Gastroesophageal sphincter (tissue), 4 donors: ENCODE data around the gene IDH2. TPM values are rescaled to one million over a fixed set of nuclear protein-coding genes. Genes with fewer than 3 reads are reported as not detected.
A peak's percentile ranks its signal among the peaks of the same experiment; 100 is the strongest.
"Not testable (repeated sequence)": the region's sequence is repeated elsewhere in the genome, so short reads cannot be mapped to it uniquely, and the experiment has no call there.

Source experiments
- ATAC-seq: fragments of 150-250 bp; one replicate; pipeline ENCODE4 v1.9.1; 2016; ENCODE audit warnings: mild to moderate bottlenecking, moderate library complexity
- H3K27ac ChIP-seq, 4 donors: fragments of 200-600 bp; sonication (generic) in 3 of 4; 1 replicate in 3 of 4; 2 replicates in 1 of 4; pipeline ENCODE4 v1.5.1; 2016 to 2019
- H3K27me3 ChIP-seq: fragments of 200-600 bp; sonication (generic); one replicate; pipeline ENCODE4 v1.5.1; 2019
- H3K36me3 ChIP-seq, 2 donors: fragments of 200-600 bp; sonication (generic); one replicate each; pipeline ENCODE4 v1.5.1; 2019; ENCODE audit warnings: control low read depth in 1 of 2
- H3K4me1 ChIP-seq, 3 donors: fragments of 200-600 bp; sonication (generic); 1 replicate in 2 of 3; 2 replicates in 1 of 3; pipeline ENCODE4 v1.5.1; 2016 to 2019; ENCODE audit warnings: control low read depth in 2 of 3
- H3K4me3 ChIP-seq, 2 donors: fragments of 200-600 bp; sonication (generic); one replicate each; pipeline ENCODE4 v1.5.1; 2019; ENCODE audit warnings: mild to moderate bottlenecking in 1 of 2, moderate library complexity in 1 of 2
- H3K9me3 ChIP-seq, 3 donors: fragments of 200-600 bp; sonication (generic); one replicate each; pipeline ENCODE4 v1.5.1; 2017 to 2019; ENCODE audit warnings: control low read depth in 2 of 3
- CTCF ChIP-seq, 4 experiments: fragments of 200-600 bp in 2 of 4; fragments of 450-650 bp in 2 of 4; sonication (generic) in 1 of 4; IDR thresholded peaks; one replicate each; pipeline ENCODE4 v1.5.1; 2017 to 2019; ENCODE audit warnings: antibody characterized with exemption in 4 of 4, mild to moderate bottlenecking in 2 of 4, moderate library complexity in 2 of 4
- EP300 ChIP-seq: sonication (generic); formaldehyde crosslinking; IDR thresholded peaks from one replicate; pipeline ENCODE4 v1.6.1; 2017; ENCODE audit warnings: antibody characterized with exemption, mild to moderate bottlenecking
- POLR2A ChIP-seq, 2 donors: fragments of 450-650 bp; IDR thresholded peaks; one replicate each; pipeline ENCODE4 v1.6.1; 2017; ENCODE audit warnings: antibody characterized with exemption in 2 of 2, mild to moderate bottlenecking in 2 of 2, moderate library complexity in 1 of 2
- POLR2AphosphoS5 ChIP-seq: sonication (generic); formaldehyde crosslinking; IDR thresholded peaks from one replicate; pipeline ENCODE4 v1.6.1; 2017; ENCODE audit warnings: antibody characterized with exemption
- WGBS, 2 donors: methylation state at CpG; one replicate each; pipeline ENCODE4 v1.1.5; 2018; ENCODE audit warnings: low coverage in 1 of 2; 5-methylcytosine and 5-hydroxymethylcytosine counted together
- total RNA-seq, 4 donors: library from RNA; depleted of rRNA; stranded (reverse); fragments of >200 nt; gene quantifications; one replicate each; pipeline ENCODE4 v1.1.0, GENCODE V29; 2016

The IDH2 gene
- total RNA-seq, 4 donors from 2014 or later, result 45.2 to 289 (median 132) TPM

- ATAC-seq, result no peak
- no peak overlapping the region for H3K4me3 ChIP-seq
- 82 to 100% methylated on average over 2 of the region's 2 CpGs for WGBS, 2 donors
Measured at GRCh38 chr15:90115783-90116182, 13.5 kb upstream of the IDH2 start.

GRCh38 chr15:90114451-90114901 is 12.2 kb upstream of the IDH2 start:
- ATAC-seq, result no peak
- H3K27me3 ChIP-seq, result no peaks in the 10 kb centered on the region
- WGBS, 2 donors, result 37 to 75% methylated on average over 2 of the region's 2 CpGs
- peaks cover 0 to 13% (median 0%) of the 10 kb centered on the region in 3 donors for H3K9me3 ChIP-seq
- H3K36me3 ChIP-seq, result no peaks in the 10 kb centered on the region
- no peak overlapping the region for H3K4me3 ChIP-seq
- H3K4me1 ChIP-seq, result no peaks in the 10 kb centered on the region
- TF ChIP-seq POLR2AphosphoS5 (no peak), EP300 (no peak), POLR2A (IDR thresholded peaks at IDR 0.05) (no peak), CTCF (IDR thresholded peaks at IDR 0.05) (no peak)
- no peak overlapping the region for H3K27ac ChIP-seq

More at GRCh38 chr15:90115783-90116182, 13.5 kb upstream of the IDH2 start:
- Histone ChIP-seq H3K9me3 (peaks cover 0 to 13% (median 0%) of the 10 kb centered on the region in 3 donors), H3K27ac (no peak overlapping the region), H3K27me3 (no peaks in the 10 kb centered on the region), H3K36me3 (no peaks in the 10 kb centered on the region), H3K4me1 (no peaks in the 10 kb centered on the region)
- TF ChIP-seq EP300, result no peak
- no peak for TF ChIP-seq POLR2AphosphoS5
- TF ChIP-seq CTCF (IDR thresholded peaks at IDR 0.05), result no peak
- no peak for TF ChIP-seq POLR2A (IDR thresholded peaks at IDR 0.05)

GRCh38 chr15:90113166-90113565 is 10.9 kb upstream of the IDH2 start:
- H3K27me3 ChIP-seq, result no peaks in the 10 kb centered on the region
- H3K4me3 ChIP-seq, result no peak overlapping the region
- peak overlapping the region in 3 of 4 donors; percentile 5 to 44 (median 20) for H3K27ac ChIP-seq
- WGBS, 2 donors, result 46 to 60% methylated on average over 6 to 7 of the region's 7 CpGs
- H3K36me3 ChIP-seq, result no peaks in the 10 kb centered on the region
- no peak for TF ChIP-seq POLR2AphosphoS5
- H3K9me3 ChIP-seq, result peaks cover 0 to 13% (median 0%) of the 10 kb centered on the region in 3 donors
- no peak for ATAC-seq
- H3K4me1 ChIP-seq, result no peaks in the 10 kb centered on the region

GRCh38 chr15:90109163-90109751 is 7.0 kb upstream of the IDH2 start:
- ATAC-seq, result not testable (repeated sequence)
- WGBS, 2 donors, result 49 to 79% methylated on average over 3 of the region's 3 CpGs

GRCh38 chr15:90108038-90108437 is 5.8 kb upstream of the IDH2 start:
- H3K27me3 ChIP-seq, H3K36me3 ChIP-seq, H3K9me3 ChIP-seq, H3K4me3 ChIP-seq, ATAC-seq: not testable (repeated sequence)
- WGBS, 2 donors, result 80 to 100% methylated on average over 4 to 5 of the region's 5 CpGs
- H3K4me1 ChIP-seq, result peaks cover 0 to 44% (median 8%) of the 10 kb centered on the region in 3 donors
- H3K27ac ChIP-seq, result peak overlapping the region in 2 of 4 donors; percentile 96 to 100

More at GRCh38 chr15:90109163-90109751, 7.0 kb upstream of the IDH2 start:
- not testable (repeated sequence) for H3K4me3 ChIP-seq, H3K27me3 ChIP-seq, H3K9me3 ChIP-seq, H3K36me3 ChIP-seq
- peak overlapping the region in 1 of 4 donors; percentile 23 for H3K27ac ChIP-seq
- peaks cover 0 to 32% (median 3%) of the 10 kb centered on the region in 3 donors for H3K4me1 ChIP-seq

GRCh38 chr15:90106522-90107117 is 4.4 kb upstream of the IDH2 start:
- Histone ChIP-seq H3K9me3 (no peaks in the 10 kb centered on the region), H3K27me3 (no peaks in the 10 kb centered on the region), H3K4me3 (no peak overlapping the region), H3K36me3 (no peaks in the 10 kb centered on the region), H3K27ac (peak overlapping the region; percentile 58 to 100 (median 96)), H3K4me1 (peaks cover 0 to 52% (median 10%) of the 10 kb centered on the region in 3 donors)
- 52% methylated on average over 7 of the region's 7 CpGs; no CpG with 5 or more reads in 1 of the 2 donors for WGBS, 2 donors
- ATAC-seq, result peak; percentile 46
- TF ChIP-seq CTCF (IDR thresholded peaks at IDR 0.05) (no peak), EP300 (no peak), POLR2AphosphoS5 (no peak), POLR2A (IDR thresholded peaks at IDR 0.05) (no peak)
